ENCODE measurements around the gene ATXN7L1.

ATXN7L1 gene

GRCh38 chr7:105786520-105787470 lies 89.6 kb downstream of the ATXN7L1 start:
- in situ Hi-C loops (cut with MboI; ENCODE audit: low sequenced_read_pairs): no loop called here

DNA sequence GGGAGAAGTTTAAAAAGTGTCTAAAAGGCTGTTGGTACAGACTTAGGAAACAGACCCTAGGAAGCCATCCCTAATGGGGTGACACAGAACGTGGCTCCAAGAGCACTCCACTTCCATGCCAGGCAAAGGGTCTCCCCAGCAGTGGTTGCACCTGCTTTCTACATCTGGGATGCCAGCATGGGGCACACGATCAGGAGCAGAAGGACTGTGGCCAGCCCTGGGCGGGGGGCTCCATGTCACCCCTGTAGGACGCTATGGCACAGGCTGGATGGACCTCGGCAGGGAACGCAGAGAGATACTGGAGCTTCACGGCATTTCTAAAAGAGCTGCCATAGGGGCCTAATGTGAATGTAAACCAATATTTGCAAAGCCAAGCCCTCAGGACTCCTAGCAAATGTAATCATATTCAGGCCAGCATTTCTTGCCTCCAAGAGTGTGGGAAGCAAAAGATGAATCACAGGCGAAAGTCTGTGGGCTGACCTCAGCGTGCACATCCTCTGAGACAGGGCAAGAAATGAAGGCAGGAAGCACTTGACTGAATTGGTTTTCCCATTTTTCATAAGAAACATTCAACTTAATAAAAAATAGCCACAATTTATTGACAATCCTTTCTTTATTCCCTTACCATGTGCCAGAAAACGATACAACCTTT lies 93.9 kb downstream of the ATXN7L1 start:
- in situ Hi-C loops (cut with MboI; ENCODE audit: low sequenced_read_pairs): no loop called here

- in situ Hi-C loops (cut with MboI; ENCODE audit: low sequenced_read_pairs): no loop called here
These were observed 96.3 kb downstream of the ATXN7L1 start for GRCh38 chr7:105779856-105780780.

GRCh38 chr7:105778956-105779355 lies 97.4 kb downstream of the ATXN7L1 start:
- in situ Hi-C loops (cut with MboI; ENCODE audit: low sequenced_read_pairs): no loop called here

DNA sequence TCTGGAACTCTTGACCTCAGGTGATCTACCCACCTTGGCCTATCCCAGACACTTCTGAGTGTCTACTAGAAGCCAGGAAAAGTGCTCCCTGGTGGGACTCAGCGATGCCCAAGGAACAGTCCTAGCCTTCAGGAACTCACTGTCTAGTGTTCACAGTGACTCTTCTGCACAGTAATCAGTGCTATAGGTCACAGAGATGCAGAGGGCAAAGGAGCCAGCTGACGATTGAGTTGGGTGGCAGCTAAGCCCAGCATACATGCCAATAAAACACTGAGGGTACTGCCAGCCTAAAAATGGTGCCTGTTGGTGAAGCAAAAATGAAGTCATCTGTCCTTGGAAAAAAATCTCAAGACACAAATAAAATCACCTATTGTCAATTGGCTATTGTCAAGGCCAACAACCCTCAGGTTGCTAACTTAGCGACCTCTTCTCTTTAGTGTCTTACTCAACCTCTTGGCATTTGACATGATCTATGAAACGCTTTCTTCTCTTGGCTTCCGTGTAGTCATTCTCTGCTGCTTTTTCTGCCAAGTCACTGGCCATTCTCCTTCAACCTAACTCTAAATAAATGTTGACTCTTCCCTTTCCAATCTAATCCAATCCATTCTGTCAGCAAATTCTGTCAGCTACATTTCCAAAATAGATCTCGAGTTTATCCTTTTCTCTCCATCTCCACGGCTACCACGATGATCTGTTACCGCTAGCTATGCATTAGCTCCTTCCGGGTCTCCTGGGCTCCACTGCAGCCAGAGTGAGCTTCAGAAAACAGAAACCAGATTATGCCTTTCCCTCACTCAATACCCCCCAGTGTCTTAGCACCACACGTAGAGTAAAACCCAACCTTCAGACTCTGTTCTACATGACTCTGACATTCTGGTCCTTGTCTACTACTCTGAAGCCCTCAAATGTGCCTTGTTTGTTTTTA lies 99.2 kb downstream of the ATXN7L1 start:
- in situ Hi-C loops (cut with MboI; ENCODE audit: low sequenced_read_pairs): no loop called here

GRCh38 chr7:105776068-105776790 lies 100.2 kb downstream of the ATXN7L1 start:
- in situ Hi-C loops (cut with MboI; ENCODE audit: low sequenced_read_pairs): no loop called here

- in situ Hi-C loops (cut with MboI; ENCODE audit: low sequenced_read_pairs): no loop called here
These were observed 100.8 kb downstream of the ATXN7L1 start for GRCh38 chr7:105775580-105775979.

DNA sequence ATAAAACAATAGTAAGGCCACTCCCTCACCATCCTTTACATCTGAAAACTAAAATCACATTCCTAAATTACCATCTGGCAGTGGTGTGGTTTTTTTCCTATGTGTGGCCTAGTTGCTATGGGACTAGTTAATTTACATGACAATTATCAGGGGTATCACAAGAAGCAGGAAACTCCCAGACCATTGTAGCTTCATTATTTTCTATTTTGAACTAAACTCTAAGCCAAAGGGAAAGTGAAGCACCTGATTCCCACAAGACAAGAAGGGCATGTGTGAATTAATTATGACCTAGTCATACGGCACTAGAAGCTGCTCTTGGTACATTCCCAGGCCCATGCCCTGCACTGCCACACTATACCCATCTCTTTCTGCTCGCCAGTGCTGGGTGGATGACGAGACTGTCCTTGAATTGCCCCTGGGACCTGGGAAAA lies 103.4 kb downstream of the ATXN7L1 start:
- in situ Hi-C loops (cut with MboI; ENCODE audit: low sequenced_read_pairs): no loop called here

DNA sequence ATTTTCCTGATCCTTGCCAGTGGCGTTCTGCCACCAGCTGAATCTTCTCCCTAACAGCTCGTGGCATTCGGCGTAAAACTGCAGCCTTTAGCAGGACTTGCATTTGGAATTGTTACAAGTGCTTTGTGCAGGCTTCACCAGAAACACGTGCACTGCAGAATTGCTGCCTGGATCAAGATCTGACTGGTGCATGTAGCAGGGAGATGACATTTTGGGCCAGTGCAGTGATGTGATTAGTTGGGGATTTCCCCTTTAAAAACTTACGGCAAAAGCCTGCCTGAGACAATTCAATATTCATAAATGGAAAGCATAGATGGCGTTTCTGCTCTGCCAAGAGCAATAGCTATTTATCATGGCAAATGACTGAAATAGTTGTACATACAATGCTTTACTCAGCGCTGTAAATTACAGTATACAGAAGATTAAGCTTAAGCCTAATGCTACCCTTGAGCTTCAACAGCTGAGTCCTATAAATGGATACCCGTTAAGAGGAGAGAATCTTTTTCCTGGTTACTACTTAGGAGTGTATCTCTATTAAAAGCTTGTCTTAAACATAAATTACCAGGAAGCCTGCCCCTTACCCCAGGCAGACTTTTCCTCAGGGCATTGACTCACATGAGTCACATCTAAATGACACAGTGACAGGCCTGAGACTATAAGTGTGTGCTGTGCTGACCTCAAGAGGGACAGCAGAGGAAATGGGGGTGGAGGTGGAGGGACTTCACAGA lies 106.3 kb downstream of the ATXN7L1 start:
- in situ Hi-C loops (cut with MboI; ENCODE audit: low sequenced_read_pairs): no loop called here

- in situ Hi-C loops (cut with MboI; ENCODE audit: low sequenced_read_pairs): no loop called here
These were observed 107.4 kb downstream of the ATXN7L1 start for GRCh38 chr7:105768898-105769507.

DNA sequence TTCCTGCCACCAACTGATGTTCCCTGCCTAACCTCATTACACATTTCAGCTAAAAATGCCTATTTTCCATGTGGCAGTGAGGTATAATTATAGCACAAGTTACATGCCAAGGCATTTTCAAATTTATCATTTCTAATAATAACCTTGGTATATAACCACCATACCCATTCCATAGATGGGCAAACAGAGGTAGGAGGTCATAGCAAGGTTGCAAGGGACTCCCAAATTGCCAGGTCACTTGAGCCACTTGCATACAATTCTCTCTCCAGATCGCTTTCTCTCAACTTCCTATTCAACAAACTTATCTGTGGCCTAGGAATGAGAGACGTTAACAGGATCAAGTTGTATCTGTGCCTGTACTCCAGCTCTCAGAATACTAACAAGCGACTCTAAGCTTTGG lies 108.3 kb downstream of the ATXN7L1 start:
- in situ Hi-C loops (cut with MboI; ENCODE audit: low sequenced_read_pairs): no loop called here

DNA sequence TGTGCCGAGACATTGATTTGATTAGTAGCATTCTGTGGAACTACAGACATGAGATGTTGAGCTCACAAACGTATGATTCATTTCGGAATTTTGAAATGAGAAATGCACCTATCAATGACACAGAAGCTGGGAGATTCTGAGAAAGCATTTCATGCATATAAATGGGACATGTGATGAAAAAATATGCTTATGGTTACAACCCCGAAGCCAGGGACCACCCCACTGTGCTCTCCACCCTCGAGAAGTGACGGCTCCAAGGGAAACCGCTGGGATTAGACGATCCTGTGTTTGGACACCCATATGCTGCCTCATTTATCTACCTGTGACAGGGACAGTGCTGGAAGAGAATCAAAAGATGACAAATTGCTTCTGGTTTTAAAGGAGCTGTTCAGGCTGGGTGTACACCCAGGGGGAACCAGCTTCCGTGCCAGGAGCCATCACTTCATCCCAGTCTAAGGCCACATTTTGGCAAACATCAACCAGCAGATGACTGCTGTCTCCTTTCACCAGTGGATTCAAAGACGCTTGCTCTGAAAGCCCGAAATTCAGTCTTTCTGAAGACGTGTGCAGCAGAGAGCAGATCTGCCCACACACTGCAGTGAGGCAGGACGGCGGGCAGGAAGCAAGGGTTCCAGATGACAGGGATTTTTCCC lies 109.9 kb downstream of the ATXN7L1 start:
- in situ Hi-C loops (cut with MboI; ENCODE audit: low sequenced_read_pairs): no loop called here

GRCh38 chr7:105765846-105766245 lies 110.6 kb downstream of the ATXN7L1 start:
- in situ Hi-C loops (cut with MboI; ENCODE audit: low sequenced_read_pairs): no loop called here

DNA sequence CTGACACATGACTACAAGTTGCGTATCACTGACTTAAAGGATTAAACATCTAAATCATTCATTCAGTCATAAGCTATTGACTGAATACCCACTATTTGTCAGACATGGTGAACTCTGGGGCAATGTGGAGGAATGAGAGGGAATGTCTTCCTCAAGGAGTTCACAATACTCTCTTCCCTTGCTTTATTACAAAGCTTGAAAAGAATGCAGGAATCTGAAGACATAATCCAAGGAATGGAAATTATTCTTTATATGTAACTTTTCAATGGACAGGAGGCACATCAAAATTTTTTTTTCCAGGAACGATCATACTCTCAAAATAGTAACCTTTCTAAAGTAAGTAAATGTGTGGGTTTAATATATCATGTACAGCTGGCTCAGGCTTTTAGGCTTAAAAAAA lies 111.9 kb downstream of the ATXN7L1 start:
- in situ Hi-C loops (cut with MboI; ENCODE audit: low sequenced_read_pairs): no loop called here

- in situ Hi-C loops (cut with MboI; ENCODE audit: low sequenced_read_pairs): no loop called here
These were observed 115.6 kb downstream of the ATXN7L1 start for GRCh38 chr7:105760551-105761447.

- in situ Hi-C loops (cut with MboI; ENCODE audit: low sequenced_read_pairs): no loop called here
These were observed 116.5 kb downstream of the ATXN7L1 start for GRCh38 chr7:105759670-105760550.

Data from hTERT RPE-1 (cell line).